Tibial nerve (tissue), 3 donors: ENCODE measurements around the gene DDX25.

Experiments
- CTCF ChIP-seq, 5 experiments: fragments of 200-600 bp in 3 of 5; fragments of 450-650 bp in 2 of 5; sonication (generic) in 3 of 5; IDR thresholded peaks; one replicate each; pipeline ENCODE4 v1.5.1; 2016 to 2019; ENCODE audit warnings: antibody characterized with exemption in 5 of 5, mild to moderate bottlenecking in 3 of 5, moderate library complexity in 2 of 5
- POLR2A ChIP-seq, 2 donors: fragments of 450-650 bp; IDR thresholded peaks; one replicate each; pipeline ENCODE4 v1.6.1; 2017; ENCODE audit warnings: antibody characterized with exemption in 2 of 2, mild to moderate bottlenecking in 2 of 2, moderate library complexity in 2 of 2

- TF ChIP-seq CTCF (IDR thresholded peaks at IDR 0.05), result no peak
- TF ChIP-seq POLR2A (IDR thresholded peaks at IDR 0.05), result no peak
Measured at GRCh38 chr11:125872138-125872491, 32.2 kb upstream of the DDX25 start.
